Upper lobe of right lung (tissue), 1 donor: ENCODE data around the gene NEK2. TPM values are rescaled to one million over a fixed set of nuclear protein-coding genes. Genes with fewer than 3 reads are reported as not detected.
"Not testable (repeated sequence)": the region's sequence is repeated elsewhere in the genome, so short reads cannot be mapped to it uniquely, and the experiment has no call there.

ENCODE experiments used
- ATAC-seq: fragments of 200-7000 bp; cut with Tn5 transposase; one replicate; pipeline ENCODE4 v1.9.1; 2020; ENCODE audit warnings: mild to moderate bottlenecking, moderate library complexity
- DNase-seq: peaks from one replicate; pipeline ENCODE4 v3.0.0-alpha.2; 2020
- H3K27ac ChIP-seq: fragments of 200-600 bp; one replicate; pipeline ENCODE4 v1.8.0; 2022
- H3K27me3 ChIP-seq: fragments of 200-600 bp; one replicate; pipeline ENCODE4 v1.8.0; 2022; ENCODE audit warnings: mild to moderate bottlenecking
- H3K36me3 ChIP-seq: fragments of 200-600 bp; one replicate; pipeline ENCODE4 v1.8.0; 2022
- H3K4me1 ChIP-seq: fragments of 200-600 bp; one replicate; pipeline ENCODE4 v1.8.0; 2022
- H3K4me3 ChIP-seq: fragments of 200-600 bp; one replicate; pipeline ENCODE4 v1.8.0; 2022; ENCODE audit warnings: mild to moderate bottlenecking
- H3K9me3 ChIP-seq: fragments of 200-600 bp; one replicate; pipeline ENCODE4 v1.8.0; 2022
- intact Hi-C: fragments of 100-400 bp; cut with DNase I; formaldehyde crosslinking; loops from one replicate; pipeline ENCODE4 v1.11.0; 2022
- long read RNA-seq: library from polyadenylated mRNA; unstranded; transcript quantifications from one replicate; pipeline ENCODE4 v2.0.0, GENCODE V29; 2021
- total RNA-seq: library from RNA; stranded (reverse); fragmentation: NEBNext Ultra II Directional; extraction: Animal tissue kit (Norgen Biotek cat#: 25700); gene quantifications from one replicate; pipeline ENCODE4 v1.2.1, GENCODE V29; 2021
- TF ChIP-seq, protein P1 (sequence below): fragments of 200-600 bp; IDR thresholded peaks from one replicate; pipeline ENCODE4 v1.8.0; 2022; ENCODE audit warnings: antibody characterized with exemption
- donor health status: DM: no; HTN: yes; CAD: no; lungs with severe emphysema.

NEK2 gene
- 0.35 TPM for total RNA-seq
- long read RNA-seq = 0 reads

DNA sequence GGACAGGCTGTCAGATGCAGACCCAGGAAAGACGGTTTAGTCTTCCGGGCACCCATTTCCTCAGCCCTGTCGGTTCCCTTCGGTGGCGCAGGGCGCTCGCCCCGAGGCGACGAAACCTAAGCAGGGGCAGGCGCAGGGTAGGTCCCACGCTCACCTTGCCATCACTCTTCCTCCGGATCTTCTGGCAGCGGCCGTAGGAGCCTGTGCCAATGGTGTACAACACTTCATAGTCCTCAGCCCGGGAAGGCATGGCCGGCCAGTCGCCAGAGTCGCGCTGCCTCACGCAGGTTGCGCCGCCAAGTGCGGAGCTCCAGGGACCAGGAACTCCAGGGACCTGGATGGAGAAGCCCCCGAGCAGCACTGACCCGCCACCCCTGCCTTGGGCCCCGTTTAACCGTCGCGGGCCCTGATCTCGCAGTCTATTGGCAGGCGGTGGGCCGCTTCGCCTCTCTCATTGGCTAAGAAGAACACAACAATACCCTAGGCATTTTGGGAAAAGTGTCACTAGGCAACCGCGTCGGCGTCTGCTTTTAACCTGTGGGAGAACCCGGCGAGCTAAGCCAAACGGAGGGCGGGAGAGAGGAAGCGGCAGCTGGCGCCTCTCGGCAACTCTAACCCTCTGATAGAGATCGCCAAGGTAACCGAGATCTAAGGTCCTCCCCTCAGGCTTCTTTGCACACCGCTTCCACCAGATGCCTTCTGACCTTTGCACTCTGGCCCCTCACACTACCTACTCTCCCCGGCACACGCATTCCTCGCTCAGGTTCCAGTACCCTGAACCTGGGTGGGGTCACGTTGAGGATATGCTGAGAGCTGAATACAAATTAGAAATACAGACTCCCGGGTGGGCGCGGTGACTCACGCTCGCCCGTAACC is at the start of gene NEK2:
NEK2 (minus strand) TSS at position 392 of the 876 bp plus-strand sequence; CDS start at position 250, 142 bp downstream.
- Histone ChIP-seq H3K27ac (no peak within 1 kb of the TSS), H3K9me3 (no peaks in the 10 kb centered on the region), H3K27me3 (no peaks in the 10 kb centered on the region), H3K4me3 (peak within 1 kb of the TSS; percentile 58), H3K36me3 (no peaks in the 10 kb centered on the region), H3K4me1 (peaks cover 5% of the 10 kb centered on the region)
- TF ChIP-seq, protein P1, sequence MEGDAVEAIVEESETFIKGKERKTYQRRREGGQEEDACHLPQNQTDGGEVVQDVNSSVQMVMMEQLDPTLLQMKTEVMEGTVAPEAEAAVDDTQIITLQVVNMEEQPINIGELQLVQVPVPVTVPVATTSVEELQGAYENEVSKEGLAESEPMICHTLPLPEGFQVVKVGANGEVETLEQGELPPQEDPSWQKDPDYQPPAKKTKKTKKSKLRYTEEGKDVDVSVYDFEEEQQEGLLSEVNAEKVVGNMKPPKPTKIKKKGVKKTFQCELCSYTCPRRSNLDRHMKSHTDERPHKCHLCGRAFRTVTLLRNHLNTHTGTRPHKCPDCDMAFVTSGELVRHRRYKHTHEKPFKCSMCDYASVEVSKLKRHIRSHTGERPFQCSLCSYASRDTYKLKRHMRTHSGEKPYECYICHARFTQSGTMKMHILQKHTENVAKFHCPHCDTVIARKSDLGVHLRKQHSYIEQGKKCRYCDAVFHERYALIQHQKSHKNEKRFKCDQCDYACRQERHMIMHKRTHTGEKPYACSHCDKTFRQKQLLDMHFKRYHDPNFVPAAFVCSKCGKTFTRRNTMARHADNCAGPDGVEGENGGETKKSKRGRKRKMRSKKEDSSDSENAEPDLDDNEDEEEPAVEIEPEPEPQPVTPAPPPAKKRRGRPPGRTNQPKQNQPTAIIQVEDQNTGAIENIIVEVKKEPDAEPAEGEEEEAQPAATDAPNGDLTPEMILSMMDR = no peak
- DNase-seq (peak; percentile 93), ATAC-seq (peak; percentile 99)
- intact Hi-C loops = no loop called here

GRCh38 chr1:211724687-211725196 is 49.3 kb upstream of the NEK2 start:
- intact Hi-C loops = no loop called here
- DNase-seq = no peak
- no peak for ATAC-seq
- TF ChIP-seq, protein P1 = no peak
- Histone ChIP-seq H3K36me3 (no peaks in the 10 kb centered on the region), H3K27ac (no peak overlapping the region), H3K4me3 (no peak overlapping the region), H3K4me1 (no peaks in the 10 kb centered on the region), H3K9me3 (no peaks in the 10 kb centered on the region), H3K27me3 (no peaks in the 10 kb centered on the region)

GRCh38 chr1:211723273-211723672 is 47.9 kb upstream of the NEK2 start:
- intact Hi-C loops = no loop called here

GRCh38 chr1:211722277-211723175 is 47.1 kb upstream of the NEK2 start:
- Histone ChIP-seq H3K4me1 (no peaks in the 10 kb centered on the region), H3K36me3 (no peaks in the 10 kb centered on the region), H3K9me3 (no peaks in the 10 kb centered on the region), H3K4me3 (no peak overlapping the region), H3K27ac (no peak overlapping the region), H3K27me3 (no peaks in the 10 kb centered on the region)
- intact Hi-C loops = no loop called here
- ATAC-seq (no peak), DNase-seq (no peak)
- TF ChIP-seq, protein P1 = no peak

More at GRCh38 chr1:211723273-211723672, 47.9 kb upstream of the NEK2 start:
- H3K27ac ChIP-seq = no peak overlapping the region
- no peak for ATAC-seq
- no peaks in the 10 kb centered on the region for H3K9me3 ChIP-seq
- H3K4me3 ChIP-seq = no peak overlapping the region
- no peak for DNase-seq
- no peaks in the 10 kb centered on the region for H3K36me3 ChIP-seq
- H3K4me1 ChIP-seq = no peaks in the 10 kb centered on the region
- H3K27me3 ChIP-seq = no peaks in the 10 kb centered on the region
- TF ChIP-seq, protein P1 = no peak

DNA sequence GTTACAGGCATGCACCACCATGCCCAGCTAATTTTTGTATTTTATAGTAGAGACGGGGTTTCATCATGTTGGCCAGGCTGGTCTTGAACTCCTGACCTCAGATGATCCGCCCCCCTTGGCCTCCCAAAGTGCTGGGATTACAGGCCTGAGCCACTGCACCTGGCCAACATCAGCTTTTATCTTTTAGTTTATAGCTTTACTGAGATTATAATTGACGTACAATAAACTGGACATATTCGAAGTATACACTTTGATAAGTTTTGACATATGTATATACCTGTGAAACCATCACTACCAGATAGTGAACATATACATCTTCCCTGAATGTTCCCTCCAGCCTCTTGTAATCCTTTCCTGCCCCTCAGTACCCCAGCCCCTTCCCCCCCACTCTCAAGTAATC is 41.1 kb upstream of the NEK2 start:
- H3K4me3 ChIP-seq, H3K36me3 ChIP-seq, intact Hi-C loops, H3K27me3 ChIP-seq, DNase-seq, ATAC-seq, H3K27ac ChIP-seq, H3K9me3 ChIP-seq, H3K4me1 ChIP-seq: not testable (repeated sequence)
